Measurements from ENCODE around the gene MRM1.

DNA sequence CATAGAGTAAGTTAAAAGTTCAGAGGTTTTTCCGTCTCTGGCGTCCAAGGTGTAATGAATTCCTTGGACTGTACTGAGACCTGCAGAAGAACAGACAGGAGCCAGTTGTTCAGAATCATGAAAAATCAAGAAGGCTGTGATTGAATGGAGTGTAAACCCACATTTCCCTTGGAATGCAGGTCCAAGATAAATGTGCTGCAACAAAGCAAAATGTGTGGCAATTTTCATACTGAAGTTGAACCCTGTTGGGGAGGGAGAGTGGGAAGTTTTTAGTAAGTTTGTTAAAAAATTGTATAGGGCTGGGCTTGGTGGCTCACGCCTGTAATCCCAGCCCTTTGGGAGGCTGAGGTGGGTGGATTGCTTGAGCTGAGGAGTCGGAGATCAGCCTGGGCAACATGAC is 35.3 kb upstream of the MRM1 start:
- no peak for TF ChIP-seq YY1 (IDR thresholded peaks at IDR 0.05; ENCODE audit: insufficient read depth, insufficient read length)
- TF ChIP-seq ZNF274 (IDR thresholded peaks at IDR 0.05; ENCODE audit: low read depth, low read length), result no peak

Measured in NT2/D1 (cell line).